WERI-Rb-1 (cell line): Measurements from ENCODE around the gene ALDOA.
A peak's percentile ranks its signal among the peaks of the same experiment; 100 is the strongest.
"Not testable (repeated sequence)": the region's sequence is repeated elsewhere in the genome, so short reads cannot be mapped to it uniquely, and the experiment has no call there.

Experiments
- DNase-seq: peaks from one replicate; pipeline ENCODE4 v3.0.0-alpha.2; 2020
- H3K27ac ChIP-seq: fragments of 250-450 bp; sonication (Bioruptor Pico); 2 replicates; pipeline ENCODE4 v1.5.1; 2020; ENCODE audit warnings: mild to moderate bottlenecking, moderate library complexity
- H3K27me3 ChIP-seq: fragments of 250-450 bp; sonication (Bioruptor Pico); 2 replicates; pipeline ENCODE4 v1.5.1; 2021; ENCODE audit warnings: mild to moderate bottlenecking, low read depth, moderate library complexity; ENCODE audit not compliant: insufficient read depth, severe bottlenecking
- H3K36me3 ChIP-seq: fragments of 250-450 bp; sonication (Bioruptor Pico); 2 replicates; pipeline ENCODE4 v1.5.1; 2020; ENCODE audit warnings: mild to moderate bottlenecking, moderate library complexity
- H3K4me3 ChIP-seq: 2 replicates; pipeline ENCODE4 v1.5.1; 2011; ENCODE audit warnings: low read depth, mild to moderate bottlenecking, control low read depth, low read length
- H3K9me3 ChIP-seq: fragments of 250-450 bp; sonication (Bioruptor Pico); 2 replicates; pipeline ENCODE4 v1.5.1; 2021; ENCODE audit warnings: mild to moderate bottlenecking, moderate library complexity; ENCODE audit not compliant: severe bottlenecking
- CTCF ChIP-seq: IDR thresholded peaks from 2 replicates; pipeline ENCODE4 v1.5.1; 2011; ENCODE audit warnings: low read depth, mild to moderate bottlenecking, control low read depth, inconsistent platforms, low read length

Gene ALDOA

GRCh38 chr16:30110661-30111060 is 45.1 kb downstream of the ALDOA start:
- no peak overlapping the region for H3K27ac ChIP-seq
- no peak overlapping the region for H3K4me3 ChIP-seq
- peaks cover 19% of the 10 kb centered on the region for H3K36me3 ChIP-seq
- H3K9me3 ChIP-seq, result no peaks in the 10 kb centered on the region
- no peak for DNase-seq
- TF ChIP-seq CTCF, result no peak
- no peaks in the 10 kb centered on the region for H3K27me3 ChIP-seq

GRCh38 chr16:30112197-30113030 is 46.9 kb downstream of the ALDOA start:
- Histone ChIP-seq H3K4me3 (no peak overlapping the region), H3K27ac (no peak overlapping the region), H3K36me3 (peaks cover 30% of the 10 kb centered on the region), H3K27me3 (no peaks in the 10 kb centered on the region), H3K9me3 (no peaks in the 10 kb centered on the region)
- peak; percentile 91 for TF ChIP-seq CTCF
- peak; percentile 75 for DNase-seq

DNA sequence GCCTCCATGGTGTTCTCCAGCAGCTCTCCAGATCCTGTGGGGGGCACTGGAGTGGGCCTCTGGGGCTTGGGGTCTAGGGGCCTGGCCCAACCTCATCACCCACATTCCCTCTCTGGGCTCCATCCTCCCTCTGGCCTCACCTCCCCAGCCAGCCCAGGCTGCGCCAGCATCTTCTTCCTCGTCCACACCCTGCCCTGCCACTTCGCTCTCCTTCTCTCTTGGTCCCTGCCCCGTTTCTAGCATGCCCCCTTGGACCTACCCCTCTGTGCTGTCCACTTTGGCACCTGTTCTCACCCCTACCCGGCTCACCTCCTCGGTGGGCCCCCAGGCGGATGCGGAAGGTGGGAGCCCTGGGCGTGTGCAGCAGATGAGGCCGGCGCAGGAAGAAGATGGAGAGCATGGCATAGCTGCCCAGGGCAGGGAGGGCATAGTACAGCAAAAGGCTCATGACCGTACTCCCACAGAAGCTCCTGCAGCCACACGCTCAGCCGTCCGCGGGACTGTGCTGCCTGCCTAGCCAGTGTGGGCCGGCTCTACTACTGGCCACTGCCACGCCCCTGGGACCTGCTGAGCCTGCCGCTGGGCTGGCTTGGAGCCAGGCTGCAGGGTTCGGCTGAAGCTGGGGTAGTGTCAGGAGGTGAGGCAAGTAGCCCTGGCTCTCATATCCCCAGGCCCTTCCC is 47.6 kb downstream of the ALDOA start, which contains the start of gene GDPD3:
Gene GDPD3 (minus strand): TSS at position 507 of the 680 bp plus-strand sequence. CDS start 59 bp downstream, at position 448.
- H3K36me3 ChIP-seq, result peaks cover 31% of the 10 kb centered on the region
- H3K27ac ChIP-seq, result 0 out of 2 replicates have a peak within 1 kb of the TSS, but pooled peaks have one; percentile 2
- TF ChIP-seq CTCF, result no peak
- no peaks in the 10 kb centered on the region for H3K27me3 ChIP-seq
- no peak within 1 kb of the TSS for H3K4me3 ChIP-seq
- no peaks in the 10 kb centered on the region for H3K9me3 ChIP-seq
- DNase-seq, result no peak

DNA sequence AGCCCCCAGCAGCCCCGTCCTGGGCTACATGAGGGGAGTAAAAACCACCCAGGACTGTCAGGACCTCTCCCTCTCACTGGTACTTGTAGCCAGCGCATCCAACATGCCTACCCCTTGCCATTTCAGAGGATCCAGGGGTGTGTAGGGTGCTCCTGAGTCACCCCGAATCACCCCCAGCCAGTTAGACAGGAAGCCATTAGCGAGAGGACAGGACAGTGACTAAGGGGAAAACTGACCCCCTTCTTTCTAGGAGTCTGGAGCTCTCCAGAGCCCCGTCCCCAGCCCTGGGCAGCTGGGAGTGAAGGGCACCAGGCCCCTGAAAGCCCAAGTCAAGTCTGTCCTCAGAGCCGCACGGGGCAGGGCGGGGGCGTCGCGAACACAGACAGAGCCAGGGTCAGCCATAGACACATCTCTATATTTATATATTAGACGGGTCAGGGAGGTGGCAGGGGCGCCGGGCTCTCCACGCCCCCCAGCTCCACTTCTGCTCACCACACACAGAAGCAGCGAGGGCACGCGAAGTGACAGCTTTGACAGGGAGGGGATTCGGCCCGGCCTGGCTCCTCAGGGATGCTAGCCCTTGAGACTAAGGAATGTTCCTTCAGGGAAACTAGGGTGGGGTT is 48.3 kb downstream of the ALDOA start:
- Histone ChIP-seq H3K27ac (0 out of 2 replicates have a peak overlapping the region, but pooled peaks have one; percentile 2), H3K4me3 (no peak overlapping the region), H3K36me3 (peaks cover 32% of the 10 kb centered on the region), H3K9me3 (no peaks in the 10 kb centered on the region), H3K27me3 (no peaks in the 10 kb centered on the region)
- DNase-seq, result no peak
- no peak for TF ChIP-seq CTCF

GRCh38 chr16:30114411-30114810 is 48.9 kb downstream of the ALDOA start:
- H3K27ac ChIP-seq, result no peak overlapping the region
- DNase-seq, result peak; percentile 33
- H3K36me3 ChIP-seq, result peaks cover 36% of the 10 kb centered on the region
- no peak overlapping the region for H3K4me3 ChIP-seq
- H3K9me3 ChIP-seq, result no peaks in the 10 kb centered on the region
- H3K27me3 ChIP-seq, result no peaks in the 10 kb centered on the region
- no peak for TF ChIP-seq CTCF

DNA sequence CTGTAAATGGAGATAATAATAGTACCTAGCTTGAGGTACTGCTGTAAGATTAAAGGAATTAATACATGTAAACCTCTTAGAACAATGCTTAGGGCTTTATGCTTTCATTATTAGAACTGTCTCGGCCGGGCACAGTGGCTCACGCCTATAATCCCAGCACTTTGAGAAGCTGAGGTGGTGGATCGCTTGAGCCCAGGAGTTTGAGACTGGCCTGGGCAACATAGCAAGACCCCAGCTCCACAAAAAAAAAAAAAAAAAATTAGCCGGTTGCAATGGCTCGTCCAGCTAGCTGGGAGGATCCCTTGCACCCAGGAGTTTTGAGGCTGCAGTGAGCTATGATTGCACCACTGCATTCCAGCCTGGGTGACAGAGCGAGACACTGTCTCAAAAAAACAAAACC is 49.3 kb downstream of the ALDOA start:
- H3K27ac ChIP-seq, H3K27me3 ChIP-seq, H3K9me3 ChIP-seq, H3K4me3 ChIP-seq: not testable (repeated sequence)
- DNase-seq, result peak; percentile 48
- peaks cover 39% of the 10 kb centered on the region for H3K36me3 ChIP-seq
